Bronchial epithelial cell (primary cell): Measurements from ENCODE around the gene MBD3L1. TPM values are rescaled to one million over a fixed set of nuclear protein-coding genes. Genes with fewer than 3 reads are reported as not detected.

Experiments
- DNase-seq: peaks from one replicate; pipeline ENCODE4 v3.0.0-alpha.2; 2010; ENCODE audit warnings: low read depth
- FAIRE-seq: peaks from 2 replicates; lab custom pipeline; 2011; peaks lifted over from hg19 to GRCh38; lab: Jason Lieb, UNC
- H3K27me3 ChIP-seq: 2 replicates; pipeline ENCODE4 v1.5.1; 2011; ENCODE audit warnings: low read length; ENCODE audit not compliant: control insufficient read depth, insufficient read depth
- H3K36me3 ChIP-seq: 2 replicates; pipeline ENCODE4 v1.5.1; 2011; ENCODE audit warnings: low read length; ENCODE audit not compliant: control insufficient read depth, insufficient read depth
- H3K4me3 ChIP-seq: 2 replicates; pipeline ENCODE4 v1.5.1; 2011; ENCODE audit warnings: mild to moderate bottlenecking, low read depth, low read length, control low read depth
- total RNA-seq: library from RNA; depleted of rRNA; stranded (reverse); fragments of >200 nt; gene quantifications from 2 replicates; pipeline ENCODE4 v1.2.1, GENCODE V29; 2014
- TF ChIP-seq, protein P1 (sequence below): IDR thresholded peaks from 2 replicates; pipeline ENCODE4 v1.5.1; 2011; ENCODE audit warnings: mild to moderate bottlenecking, moderate library complexity, low read length, control low read depth, inconsistent platforms; ENCODE audit not compliant: insufficient read depth, severe bottlenecking

Gene MBD3L1
- total RNA-seq, 1 donor from 2014 or later, result not detected

DNA sequence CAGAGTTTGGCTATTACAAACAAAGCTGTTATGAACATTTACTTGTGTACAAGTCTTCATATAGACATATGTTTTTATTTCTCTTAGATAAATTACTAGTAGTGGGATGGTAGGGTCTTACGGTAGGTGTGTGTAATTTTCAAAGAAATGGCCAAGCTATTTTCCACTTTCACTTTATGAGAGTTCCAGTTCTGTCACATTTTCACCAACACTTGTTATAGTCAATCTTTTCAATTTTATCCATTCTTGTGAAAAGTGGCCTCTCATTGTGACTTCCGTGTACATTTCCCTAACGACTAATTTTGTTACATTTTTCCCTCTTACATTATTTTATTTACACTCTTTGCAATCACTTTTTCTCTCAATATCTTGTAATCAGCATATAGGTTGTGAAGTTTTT lies 18.3 kb downstream of the MBD3L1 start:
- DNase-seq (no peak), FAIRE-seq (no peak)
- TF ChIP-seq, protein P1, sequence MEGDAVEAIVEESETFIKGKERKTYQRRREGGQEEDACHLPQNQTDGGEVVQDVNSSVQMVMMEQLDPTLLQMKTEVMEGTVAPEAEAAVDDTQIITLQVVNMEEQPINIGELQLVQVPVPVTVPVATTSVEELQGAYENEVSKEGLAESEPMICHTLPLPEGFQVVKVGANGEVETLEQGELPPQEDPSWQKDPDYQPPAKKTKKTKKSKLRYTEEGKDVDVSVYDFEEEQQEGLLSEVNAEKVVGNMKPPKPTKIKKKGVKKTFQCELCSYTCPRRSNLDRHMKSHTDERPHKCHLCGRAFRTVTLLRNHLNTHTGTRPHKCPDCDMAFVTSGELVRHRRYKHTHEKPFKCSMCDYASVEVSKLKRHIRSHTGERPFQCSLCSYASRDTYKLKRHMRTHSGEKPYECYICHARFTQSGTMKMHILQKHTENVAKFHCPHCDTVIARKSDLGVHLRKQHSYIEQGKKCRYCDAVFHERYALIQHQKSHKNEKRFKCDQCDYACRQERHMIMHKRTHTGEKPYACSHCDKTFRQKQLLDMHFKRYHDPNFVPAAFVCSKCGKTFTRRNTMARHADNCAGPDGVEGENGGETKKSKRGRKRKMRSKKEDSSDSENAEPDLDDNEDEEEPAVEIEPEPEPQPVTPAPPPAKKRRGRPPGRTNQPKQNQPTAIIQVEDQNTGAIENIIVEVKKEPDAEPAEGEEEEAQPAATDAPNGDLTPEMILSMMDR, result no peak
- Histone ChIP-seq H3K27me3 (no peaks in the 10 kb centered on the region), H3K36me3 (no peaks in the 10 kb centered on the region), H3K4me3 (no peak overlapping the region)

DNA sequence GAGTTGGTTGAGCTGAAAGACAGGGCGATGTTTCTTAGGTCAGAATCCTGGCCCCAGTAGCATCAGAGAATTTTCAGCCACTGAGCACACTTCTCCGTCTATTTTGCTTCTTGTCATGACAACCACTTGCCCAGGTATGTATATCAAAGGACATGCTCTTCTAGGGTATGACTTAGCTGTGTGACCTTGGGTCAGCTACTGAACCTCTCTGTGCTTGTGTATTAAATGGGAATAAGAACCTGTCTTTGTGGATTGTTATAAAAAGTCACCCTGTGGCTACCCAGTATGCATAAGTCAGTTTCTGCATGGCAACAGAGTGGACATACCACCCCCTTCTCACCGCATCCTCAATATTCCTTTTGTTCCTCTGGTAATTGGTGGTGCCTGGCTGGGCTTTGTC lies 26.1 kb downstream of the MBD3L1 start:
- Histone ChIP-seq H3K36me3 (no peaks in the 10 kb centered on the region), H3K4me3 (no peak overlapping the region), H3K27me3 (no peaks in the 10 kb centered on the region)
- TF ChIP-seq, protein P1, result no peak
- DNase-seq, result no peak
- no peak for FAIRE-seq

DNA sequence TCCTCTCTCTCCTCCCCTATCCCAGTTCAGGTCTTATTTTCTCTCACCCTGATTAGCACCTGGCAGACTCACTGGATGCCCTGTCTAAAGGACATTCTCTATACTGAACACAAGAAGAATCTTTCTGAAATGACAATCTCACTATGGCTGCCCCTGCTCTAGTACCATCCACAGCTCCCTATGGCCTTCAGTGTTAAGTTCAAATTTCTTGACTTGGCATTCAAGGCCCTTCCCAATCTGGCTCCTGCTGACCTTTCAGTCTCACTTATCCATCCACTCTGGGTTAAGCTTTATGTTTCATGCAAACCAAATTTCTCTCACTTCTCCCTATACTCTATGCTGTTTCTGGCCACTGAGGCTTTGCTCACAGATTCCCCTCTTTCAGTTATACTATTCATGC lies 34.2 kb downstream of the MBD3L1 start:
- DNase-seq (no peak), FAIRE-seq (no peak)
- H3K4me3 ChIP-seq, result no peak overlapping the region
- no peaks in the 10 kb centered on the region for H3K27me3 ChIP-seq
- no peaks in the 10 kb centered on the region for H3K36me3 ChIP-seq
- TF ChIP-seq, protein P1, result no peak

DNA sequence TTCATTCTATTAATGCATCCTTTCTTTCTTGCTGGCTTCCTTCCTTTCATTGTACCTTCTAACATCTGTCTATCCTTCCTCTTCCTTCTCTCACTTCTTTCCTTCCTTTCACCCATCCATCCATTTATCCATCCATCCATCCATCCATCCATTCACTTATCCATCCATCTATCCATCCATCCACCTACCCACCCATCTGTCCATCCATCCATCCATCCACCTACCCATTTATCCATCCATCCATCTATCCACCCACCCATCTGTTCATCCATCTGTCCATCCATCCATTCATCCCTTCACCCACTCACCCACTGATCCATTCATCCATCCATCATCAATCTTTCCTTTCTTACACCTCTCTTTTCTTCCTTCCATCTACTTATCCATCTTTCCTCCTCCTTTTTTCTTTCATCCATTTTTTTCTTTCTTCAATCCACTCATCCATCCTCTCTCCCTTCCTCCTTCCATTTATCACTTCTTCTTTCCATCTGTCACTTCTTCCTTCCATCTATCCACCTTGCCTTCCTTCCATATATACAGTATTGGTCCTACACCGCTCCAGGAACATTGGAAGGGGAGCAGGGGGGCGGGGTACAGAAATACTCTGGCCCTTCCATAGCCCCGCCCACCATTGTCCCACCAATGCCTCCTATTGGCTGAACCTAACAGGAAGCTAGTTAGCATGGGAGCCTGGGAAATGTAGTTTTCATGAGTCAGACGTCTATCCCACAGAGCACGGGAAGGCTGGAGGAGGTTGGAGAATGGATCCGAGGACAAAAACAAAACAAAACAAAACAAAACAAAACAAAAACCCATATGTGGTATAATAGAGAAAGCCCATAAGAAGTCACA lies 45.9 kb downstream of the MBD3L1 start:
- Histone ChIP-seq H3K36me3 (no peaks in the 10 kb centered on the region), H3K27me3 (no peaks in the 10 kb centered on the region), H3K4me3 (no peak overlapping the region)
- TF ChIP-seq, protein P1, result no peak
- no peak for FAIRE-seq
- no peak for DNase-seq

DNA sequence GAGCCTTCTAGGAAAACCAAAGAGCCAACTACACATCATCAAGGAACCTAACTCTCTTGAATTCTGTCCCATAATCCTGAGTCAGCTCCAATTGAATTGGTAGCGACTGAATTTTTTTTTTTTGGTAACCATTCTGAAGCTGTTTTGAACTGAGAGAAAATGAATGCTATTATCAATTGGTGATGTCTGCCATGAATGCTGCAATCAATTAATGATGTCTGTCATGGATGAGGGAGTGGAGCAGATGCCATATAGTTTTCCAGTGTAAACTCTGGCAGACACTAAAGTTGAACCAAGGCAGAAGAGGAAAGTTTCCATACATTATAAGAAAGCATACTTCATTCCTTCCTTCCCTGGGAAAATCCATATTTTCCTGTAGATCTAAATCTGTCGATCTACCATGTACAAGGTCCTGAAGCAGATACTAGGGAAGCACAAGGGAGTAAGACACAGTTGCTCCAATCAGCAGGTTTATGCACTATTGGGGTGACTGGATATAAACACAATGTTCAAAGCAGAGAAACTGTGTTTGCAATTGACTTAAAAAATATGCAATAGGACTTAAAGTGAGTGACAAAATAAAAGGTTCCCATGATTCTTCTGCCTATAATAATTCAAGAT lies 48.8 kb downstream of the MBD3L1 start:
- DNase-seq (no peak), FAIRE-seq (peak; percentile 60)
- Histone ChIP-seq H3K36me3 (no peaks in the 10 kb centered on the region), H3K27me3 (no peaks in the 10 kb centered on the region), H3K4me3 (no peak overlapping the region)
- TF ChIP-seq, protein P1, result no peak
